ENCODE measurements around the gene CPNE5. TPM values are rescaled to one million over a fixed set of nuclear protein-coding genes. Genes with fewer than 3 reads are reported as not detected.

Gene CPNE5
- total RNA-seq, 1 donor: not detected

GRCh38 chr6:36777801-36778200 is 61.4 kb downstream of the CPNE5 start:
- Histone ChIP-seq H3K4me3 (ENCODE audit: insufficient read depth, low read length) (no peak overlapping the region), H3K9me3 (ENCODE audit: low read depth, low read length) (no peaks in the 10 kb centered on the region), H3K27ac (ENCODE audit: low read depth, low read length) (no peak overlapping the region), H3K36me3 (ENCODE audit: insufficient read depth, low read length) (no peaks in the 10 kb centered on the region), H3K4me1 (ENCODE audit: insufficient read depth, low read length) (no peaks in the 10 kb centered on the region), H2AFZ (ENCODE audit: low read length) (no peak overlapping the region), H3K79me2 (ENCODE audit: insufficient read depth, low read length) (no peaks in the 10 kb centered on the region), H4K20me1 (ENCODE audit: insufficient read depth, low read length) (no peaks in the 10 kb centered on the region), H3K4me2 (ENCODE audit: insufficient read depth, low read length) (no peak overlapping the region), H3K27me3 (ENCODE audit: insufficient read depth, low read length) (peaks cover 5% of the 10 kb centered on the region)
- DNase-seq (ENCODE audit: insufficient read length, low spot score, missing footprints): no peak
- TF ChIP-seq, protein P1, sequence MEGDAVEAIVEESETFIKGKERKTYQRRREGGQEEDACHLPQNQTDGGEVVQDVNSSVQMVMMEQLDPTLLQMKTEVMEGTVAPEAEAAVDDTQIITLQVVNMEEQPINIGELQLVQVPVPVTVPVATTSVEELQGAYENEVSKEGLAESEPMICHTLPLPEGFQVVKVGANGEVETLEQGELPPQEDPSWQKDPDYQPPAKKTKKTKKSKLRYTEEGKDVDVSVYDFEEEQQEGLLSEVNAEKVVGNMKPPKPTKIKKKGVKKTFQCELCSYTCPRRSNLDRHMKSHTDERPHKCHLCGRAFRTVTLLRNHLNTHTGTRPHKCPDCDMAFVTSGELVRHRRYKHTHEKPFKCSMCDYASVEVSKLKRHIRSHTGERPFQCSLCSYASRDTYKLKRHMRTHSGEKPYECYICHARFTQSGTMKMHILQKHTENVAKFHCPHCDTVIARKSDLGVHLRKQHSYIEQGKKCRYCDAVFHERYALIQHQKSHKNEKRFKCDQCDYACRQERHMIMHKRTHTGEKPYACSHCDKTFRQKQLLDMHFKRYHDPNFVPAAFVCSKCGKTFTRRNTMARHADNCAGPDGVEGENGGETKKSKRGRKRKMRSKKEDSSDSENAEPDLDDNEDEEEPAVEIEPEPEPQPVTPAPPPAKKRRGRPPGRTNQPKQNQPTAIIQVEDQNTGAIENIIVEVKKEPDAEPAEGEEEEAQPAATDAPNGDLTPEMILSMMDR (IDR thresholded peaks at IDR 0.05; ENCODE audit: extremely low read depth, low read depth, low read length): no peak

GRCh38 chr6:36776167-36776566 is 63.1 kb downstream of the CPNE5 start:
- Histone ChIP-seq H3K79me2 (ENCODE audit: insufficient read depth, low read length) (no peaks in the 10 kb centered on the region), H3K4me3 (ENCODE audit: insufficient read depth, low read length) (no peak overlapping the region), H2AFZ (ENCODE audit: low read length) (no peak overlapping the region), H3K27ac (ENCODE audit: low read depth, low read length) (no peak overlapping the region), H3K9me3 (ENCODE audit: low read depth, low read length) (no peaks in the 10 kb centered on the region), H3K4me2 (ENCODE audit: insufficient read depth, low read length) (no peak overlapping the region), H3K27me3 (ENCODE audit: insufficient read depth, low read length) (peaks cover 5% of the 10 kb centered on the region), H3K4me1 (ENCODE audit: insufficient read depth, low read length) (no peaks in the 10 kb centered on the region), H4K20me1 (ENCODE audit: insufficient read depth, low read length) (no peaks in the 10 kb centered on the region), H3K36me3 (ENCODE audit: insufficient read depth, low read length) (no peaks in the 10 kb centered on the region)
- no peak for DNase-seq (ENCODE audit: insufficient read length, low spot score, missing footprints)
- TF ChIP-seq, protein P1 (IDR thresholded peaks at IDR 0.05; ENCODE audit: extremely low read depth, low read depth, low read length): no peak

GRCh38 chr6:36774331-36774730 is 64.9 kb downstream of the CPNE5 start:
- H2AFZ ChIP-seq (ENCODE audit: low read length): no peak overlapping the region
- TF ChIP-seq, protein P1 (IDR thresholded peaks at IDR 0.05; ENCODE audit: extremely low read depth, low read depth, low read length): no peak
- H4K20me1 ChIP-seq (ENCODE audit: insufficient read depth, low read length): no peaks in the 10 kb centered on the region

DNA sequence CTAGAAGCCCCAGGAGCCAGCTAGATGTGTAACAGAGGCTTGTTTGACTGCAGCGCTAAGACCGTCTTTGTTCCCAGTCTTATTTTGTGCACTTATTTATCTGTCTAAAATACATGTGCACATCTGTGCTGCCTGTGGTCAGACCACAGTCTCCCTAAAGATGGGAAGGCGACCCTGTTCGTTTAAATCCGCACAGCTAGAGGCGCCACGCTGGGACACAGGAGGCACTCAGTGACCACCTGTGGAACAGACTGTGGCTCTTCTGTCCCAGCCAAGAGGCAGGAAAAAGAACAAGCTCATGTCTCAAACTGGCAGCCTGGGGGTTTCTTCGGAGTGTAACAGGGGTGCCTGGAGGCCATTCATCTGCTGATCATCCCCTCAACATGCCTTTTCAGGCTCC is 66.8 kb downstream of the CPNE5 start:
- no peaks in the 10 kb centered on the region for H4K20me1 ChIP-seq (ENCODE audit: insufficient read depth, low read length)
- no peaks in the 10 kb centered on the region for H3K27me3 ChIP-seq (ENCODE audit: insufficient read depth, low read length)
- H3K4me3 ChIP-seq (ENCODE audit: insufficient read depth, low read length): no peak overlapping the region
- H3K9me3 ChIP-seq (ENCODE audit: low read depth, low read length): no peaks in the 10 kb centered on the region
- no peaks in the 10 kb centered on the region for H3K79me2 ChIP-seq (ENCODE audit: insufficient read depth, low read length)
- H2AFZ ChIP-seq (ENCODE audit: low read length): no peak overlapping the region
- H3K4me1 ChIP-seq (ENCODE audit: insufficient read depth, low read length): peaks cover 19% of the 10 kb centered on the region
- H3K27ac ChIP-seq (ENCODE audit: low read depth, low read length): no peak overlapping the region
- no peak overlapping the region for H3K4me2 ChIP-seq (ENCODE audit: insufficient read depth, low read length)
- TF ChIP-seq, protein P1 (IDR thresholded peaks at IDR 0.05; ENCODE audit: extremely low read depth, low read depth, low read length): no peak
- H3K36me3 ChIP-seq (ENCODE audit: insufficient read depth, low read length): no peaks in the 10 kb centered on the region
- no peak for DNase-seq (ENCODE audit: insufficient read length, low spot score, missing footprints)

More at GRCh38 chr6:36774331-36774730, 64.9 kb downstream of the CPNE5 start:
- no peak overlapping the region for H3K27ac ChIP-seq (ENCODE audit: low read depth, low read length)
- no peak for DNase-seq (ENCODE audit: insufficient read length, low spot score, missing footprints)
- no peak overlapping the region for H3K4me2 ChIP-seq (ENCODE audit: insufficient read depth, low read length)
- peaks cover 13% of the 10 kb centered on the region for H3K4me1 ChIP-seq (ENCODE audit: insufficient read depth, low read length)
- H3K4me3 ChIP-seq (ENCODE audit: insufficient read depth, low read length): no peak overlapping the region
- no peaks in the 10 kb centered on the region for H3K9me3 ChIP-seq (ENCODE audit: low read depth, low read length)
- H3K27me3 ChIP-seq (ENCODE audit: insufficient read depth, low read length): peaks cover 5% of the 10 kb centered on the region
- H3K79me2 ChIP-seq (ENCODE audit: insufficient read depth, low read length): no peaks in the 10 kb centered on the region
- no peaks in the 10 kb centered on the region for H3K36me3 ChIP-seq (ENCODE audit: insufficient read depth, low read length)
